ENCODE results near the gene C20orf144. TPM values are rescaled to one million over a fixed set of nuclear protein-coding genes. Genes with fewer than 3 reads are reported as not detected.

Gene C20orf144
- total RNA-seq: under 0.01 and 0.32 TPM in 2 replicates

DNA sequence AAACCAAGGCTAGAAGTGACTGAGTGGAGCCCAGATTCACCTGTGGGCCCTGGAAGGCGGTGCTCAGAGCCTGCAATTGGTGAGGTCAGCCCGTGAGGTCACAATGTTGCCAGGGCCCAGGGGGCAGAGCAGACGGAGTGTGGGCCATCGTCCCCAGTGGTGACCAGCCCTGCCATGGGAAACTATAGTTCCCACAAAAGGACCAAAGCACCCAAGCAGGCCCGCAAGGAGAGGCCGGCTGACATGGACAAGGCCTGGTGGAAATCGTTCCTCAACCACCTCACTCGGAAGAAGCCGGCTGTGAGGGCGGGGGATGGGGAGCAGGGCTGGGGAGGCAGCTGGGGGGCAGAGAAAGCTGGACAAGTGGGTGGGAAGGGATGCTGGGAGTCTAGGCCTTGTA is at the start of gene C20orf144:
Gene C20orf144 (plus strand): TSS at position 156 of the 400 bp plus-strand sequence. CDS start 19 bp downstream, at position 175.
- no peak for TF ChIP-seq CTCF (IDR thresholded peaks at IDR 0.05; ENCODE audit: insufficient read depth, low read depth, low read length)
- no peak for DNase-seq (ENCODE audit: low read depth)
- peak within 1 kb of the TSS; percentile 83 for H3K4me3 ChIP-seq (ENCODE audit: low read depth, low read length)

- no peak overlapping the region for H3K4me3 ChIP-seq (ENCODE audit: low read depth, low read length)
- DNase-seq (ENCODE audit: low read depth): no peak
- no peak for TF ChIP-seq CTCF (IDR thresholded peaks at IDR 0.05; ENCODE audit: insufficient read depth, low read depth, low read length)
Measured at GRCh38 chr20:33621717-33622400, 40.3 kb upstream of the C20orf144 start.

DNA sequence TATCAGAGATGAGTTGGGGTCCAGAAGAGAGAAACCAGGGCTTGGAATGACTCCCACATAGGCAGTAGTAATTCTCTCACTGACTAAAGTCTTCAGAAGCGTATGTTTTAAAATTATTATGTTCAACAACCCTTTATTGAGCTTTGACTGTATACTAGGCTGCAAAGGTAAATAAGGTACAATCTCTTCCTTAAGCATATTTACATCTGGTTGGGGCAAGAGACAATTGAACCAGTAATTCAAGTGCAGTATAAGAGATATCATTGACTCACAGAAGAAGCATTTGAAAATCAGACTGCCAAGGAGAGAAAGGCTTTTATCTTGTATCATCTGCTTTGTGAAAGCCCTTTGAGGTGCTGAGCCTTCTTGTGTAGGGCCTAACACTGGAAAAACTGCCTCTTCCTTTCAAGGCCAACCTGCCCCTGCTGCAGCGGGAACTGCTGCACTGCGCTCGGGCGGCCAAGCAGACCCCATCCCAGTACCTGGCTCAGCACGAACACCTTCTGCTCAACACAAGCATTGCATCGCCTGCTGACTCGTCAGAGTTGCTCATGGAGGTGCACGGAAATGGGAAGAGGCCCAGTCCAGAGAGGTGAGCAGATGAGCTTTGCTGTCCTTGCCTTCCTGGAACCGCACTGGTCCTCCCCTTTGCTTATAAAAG is 39.3 kb upstream of the C20orf144 start:
- TF ChIP-seq CTCF (IDR thresholded peaks at IDR 0.05; ENCODE audit: insufficient read depth, low read depth, low read length): no peak

DNA sequence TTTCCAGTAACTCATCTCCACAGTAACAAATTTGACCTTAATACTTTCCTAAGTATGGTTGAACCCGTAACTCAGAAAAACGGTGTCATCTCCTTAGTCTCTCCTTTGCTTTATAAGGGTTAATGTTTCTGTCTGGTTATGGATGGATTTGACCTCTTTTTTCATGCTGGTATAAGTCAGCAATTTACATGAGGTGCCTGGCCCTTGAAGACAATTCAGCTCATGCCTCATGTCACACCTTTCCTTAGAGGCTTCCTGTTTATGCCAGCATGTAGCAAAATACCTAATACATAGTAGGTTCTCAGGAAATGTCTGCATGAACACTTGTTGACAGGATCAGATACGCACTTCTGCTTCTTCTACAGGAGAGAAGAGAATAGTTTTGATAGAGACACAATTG is 37.7 kb upstream of the C20orf144 start:
- no peak overlapping the region for H3K4me3 ChIP-seq (ENCODE audit: low read depth, low read length)
- no peak for DNase-seq (ENCODE audit: low read depth)
- TF ChIP-seq CTCF (IDR thresholded peaks at IDR 0.05; ENCODE audit: insufficient read depth, low read depth, low read length): no peak

More for the DNA sequence above, 39.3 kb upstream of the C20orf144 start:
- no peak for DNase-seq (ENCODE audit: low read depth)
- no peak overlapping the region for H3K4me3 ChIP-seq (ENCODE audit: low read depth, low read length)

GRCh38 chr20:33626190-33626589 is 35.9 kb upstream of the C20orf144 start:
- no peak for TF ChIP-seq CTCF (IDR thresholded peaks at IDR 0.05; ENCODE audit: insufficient read depth, low read depth, low read length)
- H3K4me3 ChIP-seq (ENCODE audit: low read depth, low read length): no peak overlapping the region
- no peak for DNase-seq (ENCODE audit: low read depth)

DNA sequence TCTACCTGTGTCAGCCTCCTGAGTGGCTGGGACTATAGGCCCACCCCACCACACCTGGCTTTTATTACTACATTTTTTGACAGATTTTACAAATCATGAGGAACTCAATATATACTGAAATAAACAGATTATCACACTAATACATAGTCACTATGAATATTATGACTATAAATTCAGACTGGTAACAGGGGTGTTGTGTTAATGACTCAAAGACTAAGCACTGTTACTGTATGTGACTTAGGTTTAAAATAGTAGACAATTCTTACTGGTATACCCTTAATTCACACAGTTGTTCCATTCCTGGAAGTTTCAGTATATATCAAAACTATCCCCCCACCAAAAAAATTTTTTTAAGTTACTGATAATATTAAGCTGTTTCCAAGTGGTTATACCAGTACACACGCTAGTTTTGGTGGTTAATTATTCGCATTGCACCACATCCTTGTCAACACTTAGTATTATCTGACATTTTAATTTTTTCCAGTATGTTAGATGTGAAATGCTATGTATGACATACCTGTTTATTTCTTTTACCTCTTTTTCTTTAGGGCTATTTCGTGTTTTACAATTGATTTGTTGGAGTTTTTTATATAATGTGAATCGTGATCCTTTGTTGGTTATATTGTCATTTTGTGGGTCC is 34.4 kb upstream of the C20orf144 start:
- H3K4me3 ChIP-seq (ENCODE audit: low read depth, low read length): no peak overlapping the region
- DNase-seq (ENCODE audit: low read depth): no peak
- TF ChIP-seq CTCF (IDR thresholded peaks at IDR 0.05; ENCODE audit: insufficient read depth, low read depth, low read length): no peak
